SKM-1 (cell line): ENCODE measurements around the gene NSL1.

ENCODE experiments used
- DNase-seq: peaks from one replicate; lab custom pipeline; 2025; ENCODE audit not compliant: unreplicated experiment; lab: John Stamatoyannopoulos, UW

Gene NSL1

DNA sequence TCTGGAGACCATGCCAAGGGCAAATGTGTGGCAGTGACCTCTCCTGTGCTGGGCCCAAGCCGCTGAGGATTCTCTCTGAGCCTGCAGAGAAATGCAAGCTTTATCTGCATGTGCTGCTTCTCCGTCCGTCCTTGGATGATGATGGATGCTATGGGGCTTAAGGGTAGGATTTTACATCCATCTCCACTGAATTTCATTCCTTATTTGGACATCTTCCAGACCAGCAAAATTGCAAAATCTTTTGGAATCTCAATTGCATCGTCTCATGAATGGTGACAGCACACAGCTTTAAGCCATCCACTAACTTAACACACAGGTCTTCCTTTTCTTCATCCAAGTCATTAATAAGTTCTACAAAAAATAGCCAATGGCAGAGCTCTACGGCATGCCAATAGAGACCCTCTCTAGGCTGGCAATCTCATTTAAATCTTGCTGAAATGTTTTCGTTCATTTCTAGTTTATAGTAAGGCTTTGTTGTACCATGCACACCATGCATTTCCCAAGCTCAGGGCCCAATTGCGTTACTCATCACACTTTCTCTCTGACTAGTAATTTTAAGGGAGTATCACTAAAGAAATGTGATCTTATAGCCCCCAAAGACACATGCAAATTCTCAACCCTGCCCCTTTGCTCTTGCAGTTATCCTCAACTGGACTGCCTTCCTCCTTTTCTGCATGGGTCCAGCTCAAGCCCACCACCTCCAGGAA is 103.1 kb downstream of the NSL1 start:
- DNase-seq: no peak

DNA sequence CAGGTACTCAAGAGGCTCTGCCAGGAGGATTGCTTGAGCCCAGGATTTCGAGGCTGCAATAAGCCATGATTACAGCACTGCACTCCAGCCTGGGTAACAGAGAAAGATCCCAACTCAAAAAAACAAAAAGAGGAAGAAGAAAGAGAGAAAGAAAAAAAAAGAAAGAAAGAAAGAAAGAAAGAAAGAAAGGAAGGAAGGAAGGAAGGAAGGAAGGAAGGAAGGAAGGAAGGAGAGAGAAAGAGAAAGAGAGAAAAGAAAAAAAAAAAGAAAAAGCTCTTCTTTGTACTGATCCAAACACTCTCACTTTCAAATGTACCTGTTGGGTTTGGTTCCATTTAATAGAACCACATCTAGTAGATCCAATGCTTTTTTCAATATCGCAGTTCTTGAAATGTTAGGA is 103.8 kb downstream of the NSL1 start:
- DNase-seq: no peak

GRCh38 chr1:212686591-212686990 is 105.0 kb downstream of the NSL1 start:
- no peak for DNase-seq

DNA sequence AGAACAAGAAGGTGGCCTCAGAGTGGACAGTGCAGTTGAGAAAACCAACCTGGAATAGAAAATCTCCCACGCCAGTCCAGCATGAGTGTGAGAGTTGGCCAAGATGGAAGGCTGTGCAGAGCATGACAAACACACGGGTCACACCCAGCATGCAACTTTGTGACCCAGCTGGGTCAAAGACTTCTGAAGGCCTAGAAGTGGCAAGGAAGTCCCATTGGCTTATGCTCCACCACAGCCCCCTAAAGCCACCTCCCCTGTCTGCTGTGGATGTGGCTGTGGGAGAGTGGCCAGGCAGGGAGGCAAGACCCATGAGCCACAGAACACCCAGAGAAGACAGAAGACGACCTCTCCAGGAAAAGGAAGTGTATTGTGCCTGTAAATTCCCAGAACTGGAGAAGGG is 105.5 kb downstream of the NSL1 start:
- DNase-seq: no peak

DNA sequence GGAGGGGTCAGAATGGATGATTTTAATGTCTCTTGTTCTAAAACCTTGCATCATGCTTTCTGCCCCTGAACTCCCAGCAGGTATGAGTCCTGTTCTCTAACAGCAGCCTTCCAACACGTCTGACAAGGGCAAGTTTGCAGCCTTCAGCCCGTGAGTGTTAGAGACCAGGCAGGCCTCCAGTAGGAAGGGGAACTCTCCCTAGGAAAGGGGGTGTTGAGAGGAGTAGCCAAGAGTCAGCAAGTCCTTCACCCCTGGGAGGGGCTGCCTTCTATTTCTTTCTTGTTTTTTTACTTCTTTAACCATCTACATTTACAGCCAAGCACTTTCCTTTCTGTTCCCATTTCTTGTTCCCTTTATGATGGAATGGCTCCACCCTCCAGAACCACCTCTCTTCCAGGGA is 106.1 kb downstream of the NSL1 start:
- no peak for DNase-seq

DNA sequence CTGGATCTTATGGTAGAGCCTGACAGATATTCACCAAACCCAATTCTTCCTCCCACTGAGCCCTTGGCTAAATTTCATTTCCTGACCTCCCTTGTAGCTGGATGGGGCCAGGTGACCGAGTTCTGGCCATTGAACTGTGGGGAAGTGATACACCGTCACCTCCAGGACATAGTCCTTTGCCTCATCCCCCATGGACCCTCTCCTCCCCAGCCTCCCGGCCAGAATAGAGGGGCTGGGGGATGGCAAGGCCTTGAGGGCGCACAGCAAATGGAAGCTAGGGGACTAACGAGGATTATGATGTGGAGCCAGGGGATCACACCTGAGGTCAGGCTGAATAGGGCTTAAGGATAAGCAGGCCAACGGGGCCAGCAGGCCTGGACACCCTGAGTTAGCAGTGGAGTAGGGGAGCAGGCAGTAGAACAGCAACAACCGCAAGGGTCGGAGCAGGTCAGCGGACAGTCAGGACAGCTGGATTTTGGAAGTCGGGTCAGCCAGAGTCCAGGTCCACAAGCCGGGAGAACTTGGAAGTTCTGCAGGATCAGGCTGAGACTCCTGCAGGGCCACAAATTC is 107.0 kb downstream of the NSL1 start:
- DNase-seq: no peak

DNA sequence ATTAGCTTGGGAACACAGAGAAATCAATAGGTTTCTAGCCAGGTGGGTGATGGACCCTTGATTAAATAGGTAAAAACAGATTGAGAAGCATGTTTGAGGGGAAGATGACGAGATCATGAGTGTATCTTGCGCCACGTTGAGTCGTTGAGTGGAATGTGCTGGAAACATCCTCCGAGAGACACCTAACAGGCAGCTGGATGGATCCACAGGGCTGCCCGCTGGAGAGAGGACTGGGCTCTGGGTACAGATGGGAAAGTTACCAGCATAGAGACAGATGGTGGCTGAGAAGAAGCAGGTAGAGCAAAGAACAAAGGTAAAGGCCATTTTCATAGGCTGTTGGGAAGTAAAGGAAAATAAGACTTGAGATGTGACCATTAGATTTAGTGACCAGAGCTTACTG is 107.5 kb downstream of the NSL1 start:
- DNase-seq: no peak

DNA sequence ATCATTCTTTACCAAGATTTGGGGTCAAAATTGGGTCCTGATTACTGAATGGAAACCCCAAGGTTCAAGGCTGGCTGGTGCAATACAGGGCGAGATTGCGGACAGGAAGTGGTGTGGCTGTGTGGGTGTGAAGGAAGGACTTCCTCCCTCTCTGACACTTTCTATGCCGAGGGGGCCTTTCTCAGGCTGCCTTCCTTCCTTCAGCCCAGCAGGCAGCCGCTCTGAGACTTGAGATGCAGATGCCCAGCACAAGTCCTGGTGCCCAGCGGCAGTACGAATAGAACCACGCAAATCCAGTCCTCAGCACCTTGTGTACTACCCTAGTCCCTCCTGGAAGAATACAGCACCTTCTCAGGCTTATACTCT is 108.2 kb downstream of the NSL1 start:
- DNase-seq: peak; percentile 97

DNA sequence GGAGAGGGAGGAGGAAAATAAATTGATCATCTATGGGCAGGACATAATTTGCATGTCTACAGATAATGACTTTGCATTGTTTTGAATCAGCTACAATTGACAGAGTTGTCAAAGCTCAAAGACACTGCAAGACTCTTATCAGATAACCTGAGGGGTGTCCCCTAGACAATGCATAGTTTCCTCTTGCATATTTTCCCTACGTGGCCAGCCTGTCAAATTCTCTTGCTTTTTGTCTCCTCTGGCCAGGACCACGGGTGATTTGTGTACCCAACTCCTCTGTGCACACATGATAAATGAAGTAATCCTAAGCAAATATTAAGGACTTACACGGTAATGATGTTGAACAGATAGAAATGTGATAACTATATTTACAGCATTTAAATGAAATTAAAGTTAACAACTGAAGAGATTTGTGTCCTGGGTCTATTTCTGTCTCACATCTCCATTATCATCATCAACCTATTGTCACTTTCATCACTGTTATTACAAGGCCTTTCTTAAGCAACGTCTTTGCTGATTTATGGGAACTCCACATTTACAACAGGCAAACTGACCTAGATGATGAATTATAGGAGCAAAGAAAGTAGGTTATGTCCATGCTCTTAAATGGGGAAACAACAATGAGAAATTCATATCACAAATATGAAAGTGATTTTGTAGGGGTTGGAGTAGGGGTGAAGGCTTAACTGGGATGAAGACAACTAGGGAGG is 110.7 kb downstream of the NSL1 start:
- no peak for DNase-seq

- no peak for DNase-seq
Measured at GRCh38 chr1:212678456-212679410, 112.8 kb downstream of the NSL1 start.

DNA sequence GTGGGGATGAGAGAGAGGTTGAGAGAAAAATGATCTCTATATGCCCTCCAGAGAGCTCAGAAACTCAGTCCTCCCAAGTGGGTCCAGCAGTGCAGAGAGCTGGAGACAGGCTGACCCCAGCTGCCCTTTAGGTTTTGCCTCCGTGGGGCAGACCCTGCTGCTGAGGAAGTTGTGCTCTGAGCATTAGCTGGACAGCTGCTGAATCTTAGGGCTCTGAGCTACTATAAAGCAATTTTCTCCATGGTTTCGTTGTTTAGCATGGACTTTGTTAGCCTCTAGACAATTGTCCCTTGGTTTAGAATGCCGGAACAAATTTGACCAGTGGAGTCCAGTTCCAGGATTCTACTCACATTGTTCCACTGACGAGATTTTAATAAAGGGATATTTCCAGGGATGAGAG is 114.0 kb downstream of the NSL1 start:
- no peak for DNase-seq

DNA sequence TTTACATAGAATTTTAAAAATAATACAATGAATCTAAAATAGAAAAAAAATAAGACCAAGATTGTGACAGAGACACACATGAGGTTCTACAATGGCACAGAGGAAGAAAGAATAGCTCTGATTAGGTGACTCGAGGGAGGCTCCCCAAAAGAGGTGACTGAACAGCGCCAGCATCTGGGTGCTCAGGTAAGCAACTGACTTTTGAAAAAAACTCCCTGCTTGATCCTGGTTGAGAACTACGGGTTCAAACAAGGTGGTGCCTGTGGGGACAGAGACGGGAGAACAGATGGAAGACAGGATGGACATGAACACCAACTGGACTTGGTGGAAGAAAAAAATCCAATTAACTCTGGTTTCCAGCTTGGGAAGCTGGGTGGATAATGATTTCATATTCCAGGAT is 114.4 kb downstream of the NSL1 start:
- DNase-seq: no peak
